Measurements from ENCODE around the gene VILL. TPM values are rescaled to one million over a fixed set of nuclear protein-coding genes. Genes with fewer than 3 reads are reported as not detected.

VILL gene
- total and polyA plus RNA-seq, 2 of the 8 experiments (the other 6 are each of a cell fraction or from before 2014, with no cell fraction given): 4.1 to 4.2 TPM

GRCh38 chr3:37963635-37964034 is 27.0 kb upstream of the VILL start:
- H3K36me3 ChIP-seq (ENCODE audit: control insufficient read depth in 2 of 4, insufficient read depth in 4 of 4, low read length in 3 of 4): no peaks in the 10 kb centered on the region; a peak in 1 of 8 replicates
- FAIRE-seq (no peak), DNase-seq (ENCODE audit: low read depth in 1 of 2, low spot score in 2 of 2) (no peak)
- H3K9ac ChIP-seq (replicated peaks in 1 of 4; ENCODE audit: extremely low read depth in 1 of 4, low read depth in 3 of 4, low read length in 3 of 4): no peak overlapping the region
- H2AK5ac ChIP-seq (ENCODE audit: low read depth, low read length): no peak overlapping the region
- 82% methylated on average over 3 of the region's 3 CpGs; no CpG with 5 or more reads in 1 of the 2 experiments for WGBS, 2 experiments (ENCODE audit: extremely low coverage in 1 of 2, insufficient coverage in 1 of 2, insufficient read length in 1 of 2, insufficient replicate concordance in 2 of 2, low coverage in 1 of 2, low lambda C conversion rate in 2 of 2, missing lambda C conversion rate in 1 of 2)
- peaks cover 0 to 14% (median 11%) of the 10 kb centered on the region in 4 experiments; a peak in 2 of 7 replicates for H3K4me1 ChIP-seq (replicated peaks in 1 of 4; ENCODE audit: control insufficient read depth in 3 of 4, insufficient read depth in 4 of 4, low read length in 3 of 4)
- ChIA-PET CTCF (ENCODE audit: partially characterized antibody) (interaction anchor here (0.6 to 7.2 kb wide), 5 partner anchors 11 to 511 kb away, joined by 3 to 60 read pairs (median 3); no protein-coding TSS in a partner anchor), POLR2A (ENCODE audit: partially characterized antibody) (interaction anchor here (0.6 to 1.1 kb wide), 2 partner anchors 7 to 384 kb away, joined by 3 read pairs; no protein-coding TSS in a partner anchor)
- no peak overlapping the region for H2BK120ac ChIP-seq (replicated peaks; ENCODE audit: low read depth, low read length)
- peaks cover 0 to 2% of the 10 kb centered on the region in 2 experiments for H4K20me1 ChIP-seq (replicated peaks in 1 of 2; ENCODE audit: control insufficient read depth in 1 of 2, insufficient read depth in 2 of 2, low read length in 2 of 2)
- H3K18ac ChIP-seq (ENCODE audit: extremely low read depth, low read length): no peak overlapping the region
- no peak overlapping the region for H2BK15ac ChIP-seq (ENCODE audit: low read length)
- H3K79me1 ChIP-seq (ENCODE audit: low read depth, low read length): no peaks in the 10 kb centered on the region
- H3K23me2 ChIP-seq (ENCODE audit: low read depth, low read length): no peaks in the 10 kb centered on the region
- no peak overlapping the region for H4K5ac ChIP-seq (ENCODE audit: insufficient read length, low read depth, low read length)
- H3K27ac ChIP-seq (ENCODE audit: low read depth, low read length): no peak overlapping the region
- no peak overlapping the region for H3K4ac ChIP-seq (replicated peaks; ENCODE audit: insufficient read length, low read depth, low read length)
- H4K8ac ChIP-seq (ENCODE audit: extremely low read depth, insufficient read depth, low read length): no peak overlapping the region
- no peak overlapping the region for H3K14ac ChIP-seq (ENCODE audit: insufficient read length)
- H3K9me3 ChIP-seq (ENCODE audit: insufficient read depth in 2 of 2, low read depth in 1 of 2, low read length in 1 of 2): no peaks in the 10 kb centered on the region
- H3K27me3 ChIP-seq (replicated peaks in 1 of 4; ENCODE audit: control insufficient read depth in 3 of 4, extremely low read depth in 1 of 4, insufficient read depth in 3 of 4, low read length in 3 of 4): no peaks in the 10 kb centered on the region
- no peak overlapping the region for H3K4me3 ChIP-seq (ENCODE audit: extremely low read depth in 1 of 4, insufficient read depth in 2 of 4, low read depth in 3 of 4, low read length in 4 of 4)
- H2BK12ac ChIP-seq (ENCODE audit: low read depth, low read length): no peak overlapping the region
- H3K23ac ChIP-seq (ENCODE audit: insufficient read length): no peak overlapping the region
- H3K56ac ChIP-seq (replicated peaks; ENCODE audit: insufficient read length, low read depth, low read length): no peak overlapping the region
- TF ChIP-seq NANOG (IDR thresholded peaks at IDR 0.05; ENCODE audit: insufficient read depth, low read depth, low read length, poor library complexity, severe bottlenecking): no peak
- TF ChIP-seq KDM5A (IDR thresholded peaks at IDR 0.05; ENCODE audit: low read length): no peak
- no peak for TF ChIP-seq RAD21 (IDR thresholded peaks at IDR 0.05 in 1 of 2, conservative IDR thresholded peaks at IDR 0.05 in 1 of 2; ENCODE audit: low read depth in 2 of 2, low read length in 2 of 2)
- TF ChIP-seq POLR2A (IDR thresholded peaks at IDR 0.05; ENCODE audit: control extremely low read depth in 1 of 2, low read depth in 2 of 2, low read length in 2 of 2): no peak
- TF ChIP-seq ASH2L (IDR thresholded peaks at IDR 0.05; ENCODE audit: low read length): no peak
- TF ChIP-seq RXRA (IDR thresholded peaks at IDR 0.05; ENCODE audit: insufficient read depth, low read depth, low read length): no peak
- H2AFZ ChIP-seq (ENCODE audit: low read length): no peak overlapping the region
- no peak overlapping the region for H2BK5ac ChIP-seq (ENCODE audit: low read depth, low read length)
- H4K91ac ChIP-seq (replicated peaks; ENCODE audit: insufficient read length, low read length): no peak overlapping the region
- H3K4me2 ChIP-seq (ENCODE audit: insufficient read depth in 1 of 2, low read depth in 2 of 2, low read length in 2 of 2): no peak overlapping the region
- H3K79me2 ChIP-seq (ENCODE audit: control insufficient read depth in 1 of 2, insufficient read depth in 2 of 2, low read length in 2 of 2): no peaks in the 10 kb centered on the region
- no peak overlapping the region for H2BK20ac ChIP-seq (ENCODE audit: low read length)
